Naive thymus-derived CD4-positive, alpha-beta T cell (primary cell): ENCODE measurements around the gene ELFN2. TPM values are rescaled to one million over a fixed set of nuclear protein-coding genes. Genes with fewer than 3 reads are reported as not detected.
A peak's percentile ranks its signal among the peaks of the same experiment; 100 is the strongest.

Source experiments
- ATAC-seq: fragments of 150-1000 bp; cut with Tn5 transposase; 2 replicates; pipeline ENCODE4 v1.10.0; 2021; ENCODE audit warnings: mild to moderate bottlenecking, moderate library complexity
- CTCF ChIA-PET: fragments of 350-600 bp; sonication (Branson Sonifier 250); formaldehyde crosslinking; loops from one replicate; lab custom pipeline; 2021; ENCODE audit warnings: antibody characterized with exemption; lab: Charles Lee
- POLR2A ChIA-PET: fragments of 350-600 bp; sonication (Branson Sonifier 250); formaldehyde crosslinking; loops from one replicate; lab custom pipeline; 2021; ENCODE audit warnings: antibody characterized with exemption, inconsistent platforms; lab: Charles Lee
- DNase-seq, 9 donors: peaks; one replicate each; pipeline versions ENCODE4 v3.0.0 to v3.0.0-alpha.2; 2020 to 2022; ENCODE audit warnings: mixed read lengths in 1 of 9
- H3K27ac ChIP-seq: one replicate; pipeline ENCODE4 v1.7.0; 2013; ENCODE audit warnings: mild to moderate bottlenecking, low read depth, low read length, moderate library complexity
- H3K27me3 ChIP-seq, 2 donors: one replicate each; pipeline ENCODE4 v1.7.0; 2013; ENCODE audit warnings: low read length in 2 of 2, mild to moderate bottlenecking in 2 of 2, moderate library complexity in 2 of 2; ENCODE audit not compliant: control insufficient read depth in 2 of 2, insufficient read depth in 2 of 2
- H3K36me3 ChIP-seq, 3 experiments: 1 replicate in 2 of 3; 2 replicates in 1 of 3; pipeline ENCODE4 v1.7.0; 2013; ENCODE audit warnings: low read length in 3 of 3, mild to moderate bottlenecking in 3 of 3, moderate library complexity in 1 of 3; ENCODE audit not compliant: insufficient read depth in 3 of 3, control insufficient read depth in 2 of 3
- H3K4me1 ChIP-seq, 2 donors: one replicate each; pipeline ENCODE4 v1.7.0; 2013; ENCODE audit warnings: low read length in 2 of 2, mild to moderate bottlenecking in 2 of 2, moderate library complexity in 1 of 2; ENCODE audit not compliant: control insufficient read depth in 2 of 2, insufficient read depth in 2 of 2
- H3K4me3 ChIP-seq: 2 replicates; pipeline ENCODE4 v1.7.0; 2013; ENCODE audit warnings: mild to moderate bottlenecking, low read length
- H3K9me3 ChIP-seq, 3 experiments: 1 replicate in 2 of 3; 2 replicates in 1 of 3; pipeline ENCODE4 v1.7.0; 2013; ENCODE audit warnings: low read length in 3 of 3; ENCODE audit not compliant: control insufficient read depth in 2 of 3
- H3K27ac Mint-ChIP-seq, 9 donors: one replicate each; pipeline ENCODE4 v1.8.0; 2020 to 2022; ENCODE audit warnings: mixed read lengths in 9 of 9, mild to moderate bottlenecking in 8 of 9, moderate library complexity in 5 of 9, inconsistent platforms in 2 of 9
- H3K27me3 Mint-ChIP-seq, 5 donors: one replicate each; pipeline ENCODE4 v1.8.0; 2021 to 2022; ENCODE audit warnings: mixed read lengths in 5 of 5, mild to moderate bottlenecking in 1 of 5
- H3K36me3 Mint-ChIP-seq, 5 donors: one replicate each; pipeline ENCODE4 v1.8.0; 2020 to 2022; ENCODE audit warnings: mixed read lengths in 5 of 5, mild to moderate bottlenecking in 3 of 5, inconsistent platforms in 1 of 5
- H3K4me1 Mint-ChIP-seq, 7 donors: one replicate each; pipeline ENCODE4 v1.8.0; 2020 to 2022; ENCODE audit warnings: mixed read lengths in 7 of 7, mild to moderate bottlenecking in 3 of 7, inconsistent platforms in 1 of 7
- H3K4me3 Mint-ChIP-seq, 10 donors: one replicate each; pipeline ENCODE4 v1.8.0; 2020 to 2022; ENCODE audit warnings: mild to moderate bottlenecking in 10 of 10, mixed read lengths in 10 of 10, moderate library complexity in 6 of 10, inconsistent platforms in 2 of 10
- H3K9me3 Mint-ChIP-seq, 11 donors: one replicate each; pipeline ENCODE4 v1.8.0; 2020 to 2022; ENCODE audit warnings: mixed read lengths in 11 of 11, mild to moderate bottlenecking in 4 of 11, inconsistent platforms in 1 of 11, moderate library complexity in 1 of 11
- intact Hi-C, 2 donors: fragments of 100-400 bp; cut with micrococcal nuclease; formaldehyde crosslinking; loops; one replicate each; pipeline ENCODE4 v1.15.1; 2023
- polyA plus RNA-seq, 2 donors: library from polyadenylated mRNA; unstranded; fragments of 300-500 nt; fragmentation: Illumina TruSeq; gene quantifications; one replicate each; pipeline ENCODE4 v1.2.3, GENCODE V29; 2021
- total RNA-seq, 6 experiments: library from RNA in 5 of 6; stranded (reverse) in 5 of 6; gene quantifications; 1 replicate in 5 of 6; 2 replicates in 1 of 6; pipeline ENCODE4 v1.2.3 and lab custom pipeline; 2021 to 2026

Gene ELFN2
- total and polyA plus RNA-seq, 7 experiments from 2014 or later, result 0.10 to 0.66 (median 0.57) TPM; not detected in 2

- Histone ChIP-seq H3K27me3 (no peaks in the 10 kb centered on the region), H3K4me3 (no peak overlapping the region), H3K9me3 (no peaks in the 10 kb centered on the region), H3K27ac (no peak overlapping the region), H3K36me3 (no peaks in the 10 kb centered on the region), H3K4me1 (no peaks in the 10 kb centered on the region)
- Mint-ChIP-seq H3K36me3 (no peaks in the 10 kb centered on the region), H3K9me3 (no peaks in the 10 kb centered on the region), H3K27me3 (peaks cover 0 to 6% (median 0%) of the 10 kb centered on the region in 5 donors), H3K27ac (no peak overlapping the region), H3K4me3 (no peak overlapping the region), H3K4me1 (peaks cover 0 to 4% (median 0%) of the 10 kb centered on the region in 7 donors)
- DNase-seq (no peak), ATAC-seq (no peak)
- intact Hi-C loops, result no loop called here
- ChIA-PET CTCF (no interaction called here), POLR2A (no interaction called here)
These were observed 74.8 kb downstream of the ELFN2 start for GRCh38 chr22:37352481-37352880.

GRCh38 chr22:37351232-37351631 is 76.0 kb downstream of the ELFN2 start:
- Histone ChIP-seq H3K36me3 (no peaks in the 10 kb centered on the region), H3K9me3 (no peaks in the 10 kb centered on the region), H3K27me3 (no peaks in the 10 kb centered on the region), H3K4me1 (no peaks in the 10 kb centered on the region), H3K4me3 (no peak overlapping the region), H3K27ac (no peak overlapping the region)
- Mint-ChIP-seq H3K36me3 (no peaks in the 10 kb centered on the region), H3K4me1 (peaks cover 0 to 4% (median 0%) of the 10 kb centered on the region in 7 donors), H3K27me3 (peaks cover 0 to 6% (median 0%) of the 10 kb centered on the region in 5 donors), H3K27ac (peak overlapping the region in 1 of 9 donors; percentile 25), H3K4me3 (no peak overlapping the region), H3K9me3 (no peaks in the 10 kb centered on the region)
- ATAC-seq (no peak), DNase-seq (no peak)
- intact Hi-C loops, result no loop called here
- ChIA-PET CTCF (no interaction called here), POLR2A (no interaction called here)

- Histone ChIP-seq H3K4me1 (no peaks in the 10 kb centered on the region), H3K9me3 (no peaks in the 10 kb centered on the region), H3K4me3 (no peak overlapping the region), H3K36me3 (no peaks in the 10 kb centered on the region), H3K27ac (no peak overlapping the region), H3K27me3 (no peaks in the 10 kb centered on the region)
- H3K36me3 Mint-ChIP-seq, result no peaks in the 10 kb centered on the region
- no peak overlapping the region for H3K27ac Mint-ChIP-seq
- CTCF ChIA-PET, result interaction anchor here (1.0 kb wide), 1 partner anchor 184 kb away, joined by 3 read pairs; no protein-coding TSS in a partner anchor
- H3K27me3 Mint-ChIP-seq, result peaks cover 0 to 13% (median 0%) of the 10 kb centered on the region in 5 donors
- H3K4me1 Mint-ChIP-seq, result peaks cover 0 to 4% (median 0%) of the 10 kb centered on the region in 7 donors
- intact Hi-C loops, result no loop called here
- no peak overlapping the region for H3K4me3 Mint-ChIP-seq
- DNase-seq, result no peak
- ATAC-seq, result no peak
- POLR2A ChIA-PET, result no interaction called here
- H3K9me3 Mint-ChIP-seq, result no peaks in the 10 kb centered on the region
These were observed 78.0 kb downstream of the ELFN2 start for GRCh38 chr22:37349043-37349814.

GRCh38 chr22:37346505-37346895 is 80.8 kb downstream of the ELFN2 start:
- ATAC-seq, result no peak
- Mint-ChIP-seq H3K9me3 (no peaks in the 10 kb centered on the region), H3K27me3 (peaks cover 0 to 13% (median 0%) of the 10 kb centered on the region in 5 donors), H3K4me3 (no peak overlapping the region), H3K36me3 (no peaks in the 10 kb centered on the region), H3K4me1 (peaks cover 0 to 13% (median 5%) of the 10 kb centered on the region in 7 donors), H3K27ac (no peak overlapping the region)
- H3K27ac ChIP-seq, result no peak overlapping the region
- no peaks in the 10 kb centered on the region for H3K27me3 ChIP-seq
- no peaks in the 10 kb centered on the region for H3K4me1 ChIP-seq
- H3K36me3 ChIP-seq, result no peaks in the 10 kb centered on the region
- no peaks in the 10 kb centered on the region for H3K9me3 ChIP-seq
- ChIA-PET POLR2A (no interaction called here), CTCF (interaction anchor here (0.6 kb wide), 1 partner anchor 122 kb away, joined by 6 read pairs; no protein-coding TSS in a partner anchor)
- no peak for DNase-seq
- intact Hi-C loops, result no loop called here
- H3K4me3 ChIP-seq, result no peak overlapping the region

- intact Hi-C loops, result no loop called here
- CTCF ChIA-PET, result interaction anchor here (0.6 kb wide), 1 partner anchor 122 kb away, joined by 6 read pairs; no protein-coding TSS in a partner anchor
These were observed 81.3 kb downstream of the ELFN2 start for GRCh38 chr22:37345863-37346504.

GRCh38 chr22:37344735-37345449 is 82.4 kb downstream of the ELFN2 start:
- no peak overlapping the region for H3K4me3 Mint-ChIP-seq
- no peaks in the 10 kb centered on the region for H3K36me3 Mint-ChIP-seq
- Histone ChIP-seq H3K9me3 (no peaks in the 10 kb centered on the region), H3K36me3 (no peaks in the 10 kb centered on the region), H3K4me3 (no peak overlapping the region), H3K27me3 (no peaks in the 10 kb centered on the region), H3K4me1 (no peaks in the 10 kb centered on the region), H3K27ac (no peak overlapping the region)
- intact Hi-C loops, result no loop called here
- ChIA-PET CTCF (no interaction called here), POLR2A (no interaction called here)
- H3K27me3 Mint-ChIP-seq, result peaks cover 0 to 10% (median 0%) of the 10 kb centered on the region in 5 donors
- DNase-seq (no peak), ATAC-seq (no peak)
- peak overlapping the region in 4 of 9 donors; percentile 32 to 61 (median 52) for H3K27ac Mint-ChIP-seq
- H3K4me1 Mint-ChIP-seq, result peaks cover 0 to 13% (median 5%) of the 10 kb centered on the region in 7 donors
- H3K9me3 Mint-ChIP-seq, result no peaks in the 10 kb centered on the region

More at GRCh38 chr22:37345863-37346504, 81.3 kb downstream of the ELFN2 start:
- Mint-ChIP-seq H3K9me3 (no peaks in the 10 kb centered on the region), H3K27ac (peak overlapping the region in 1 of 9 donors; percentile 55), H3K4me1 (peaks cover 0 to 13% (median 5%) of the 10 kb centered on the region in 7 donors), H3K36me3 (no peaks in the 10 kb centered on the region), H3K4me3 (no peak overlapping the region), H3K27me3 (peaks cover 0 to 10% (median 0%) of the 10 kb centered on the region in 5 donors)
- Histone ChIP-seq H3K36me3 (no peaks in the 10 kb centered on the region), H3K4me3 (no peak overlapping the region), H3K27me3 (no peaks in the 10 kb centered on the region), H3K4me1 (no peaks in the 10 kb centered on the region), H3K9me3 (no peaks in the 10 kb centered on the region), H3K27ac (no peak overlapping the region)
- POLR2A ChIA-PET, result no interaction called here
- ATAC-seq, result no peak
- DNase-seq, result no peak
